Brain pericyte (primary cell): Measurements from ENCODE around the gene TREM1.
"Not testable (repeated sequence)": the region's sequence is repeated elsewhere in the genome, so short reads cannot be mapped to it uniquely, and the experiment has no call there.

Experiments used
- DNase-seq: peaks from one replicate; pipeline ENCODE4 v3.0.0-alpha.2; 2012; ENCODE audit warnings: low read depth, low spot score

Gene TREM1

GRCh38 chr6:41258196-41258493 lies 28.3 kb downstream of the TREM1 start:
- no peak for DNase-seq

- DNase-seq: peak; percentile 4
Observed at GRCh38 chr6:41257369-41258195, 28.9 kb downstream of the TREM1 start.

GRCh38 chr6:41256383-41256782 lies 30.1 kb downstream of the TREM1 start:
- no peak for DNase-seq

DNA sequence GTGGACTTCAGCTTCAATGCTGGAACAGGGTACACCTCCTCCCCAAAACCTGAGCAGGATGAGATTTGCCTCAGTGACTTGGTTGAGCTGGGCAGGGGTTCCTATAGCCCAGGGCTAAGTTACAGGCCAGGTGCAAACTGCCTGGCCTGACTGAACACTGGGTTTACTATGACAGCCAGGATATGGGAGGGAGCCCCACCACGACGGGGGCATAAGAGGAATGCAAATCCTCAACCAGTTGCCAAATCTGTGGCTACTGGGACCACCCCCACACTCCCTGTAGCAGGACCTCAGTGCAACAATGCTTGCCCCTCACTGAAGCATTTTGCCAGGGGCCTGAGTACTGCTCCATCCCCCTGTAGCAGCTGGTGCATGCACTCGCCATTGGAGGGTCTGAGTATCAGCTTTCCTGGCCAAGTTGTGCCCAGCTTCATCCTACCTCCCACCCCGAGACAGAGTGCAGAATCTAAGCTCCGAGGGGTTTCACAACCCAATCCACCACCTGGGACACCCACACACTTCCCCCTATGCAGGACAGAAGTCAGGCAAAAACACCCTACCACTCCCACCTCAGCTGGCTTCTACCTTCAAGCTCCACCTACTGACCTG lies 30.7 kb downstream of the TREM1 start:
- DNase-seq: no peak

- no peak for DNase-seq
Observed at GRCh38 chr6:41255110-41255509, 31.4 kb downstream of the TREM1 start.

DNA sequence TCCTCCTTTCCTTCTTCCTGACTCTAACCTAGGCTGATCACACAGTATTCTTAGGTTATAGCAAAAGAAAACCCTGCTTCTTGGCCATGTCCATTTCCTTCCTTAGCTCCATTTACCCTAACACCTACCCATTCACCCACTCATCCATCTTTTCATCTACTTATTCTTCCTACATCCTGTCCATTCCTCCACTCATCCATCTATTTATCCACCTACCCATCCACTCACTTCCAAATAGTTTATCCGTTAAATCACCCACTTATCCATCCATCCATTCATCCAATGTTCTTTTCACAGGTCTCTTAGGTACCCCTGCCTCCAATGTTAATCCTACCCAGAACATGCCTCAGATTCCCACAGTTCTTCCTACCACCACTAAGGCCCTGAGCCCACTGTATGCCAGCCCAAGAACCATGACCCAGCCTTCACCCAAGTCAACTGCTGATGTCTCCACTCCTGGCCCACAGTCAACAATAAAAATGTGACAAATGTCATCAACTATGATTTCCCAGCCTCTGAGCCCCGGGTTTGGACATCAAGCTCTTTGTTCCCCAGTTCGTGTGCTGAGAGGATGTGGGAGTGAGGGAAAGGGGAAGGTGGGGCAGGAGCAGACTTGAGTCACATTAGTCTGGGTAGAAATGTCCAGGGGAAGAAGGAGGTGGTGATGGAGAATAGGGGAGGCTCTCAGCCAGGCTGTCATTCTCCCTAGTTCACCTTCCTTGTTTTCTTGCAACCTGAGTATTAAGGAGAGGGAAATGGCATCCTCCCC lies 33.9 kb downstream of the TREM1 start:
- no peak for DNase-seq

DNA sequence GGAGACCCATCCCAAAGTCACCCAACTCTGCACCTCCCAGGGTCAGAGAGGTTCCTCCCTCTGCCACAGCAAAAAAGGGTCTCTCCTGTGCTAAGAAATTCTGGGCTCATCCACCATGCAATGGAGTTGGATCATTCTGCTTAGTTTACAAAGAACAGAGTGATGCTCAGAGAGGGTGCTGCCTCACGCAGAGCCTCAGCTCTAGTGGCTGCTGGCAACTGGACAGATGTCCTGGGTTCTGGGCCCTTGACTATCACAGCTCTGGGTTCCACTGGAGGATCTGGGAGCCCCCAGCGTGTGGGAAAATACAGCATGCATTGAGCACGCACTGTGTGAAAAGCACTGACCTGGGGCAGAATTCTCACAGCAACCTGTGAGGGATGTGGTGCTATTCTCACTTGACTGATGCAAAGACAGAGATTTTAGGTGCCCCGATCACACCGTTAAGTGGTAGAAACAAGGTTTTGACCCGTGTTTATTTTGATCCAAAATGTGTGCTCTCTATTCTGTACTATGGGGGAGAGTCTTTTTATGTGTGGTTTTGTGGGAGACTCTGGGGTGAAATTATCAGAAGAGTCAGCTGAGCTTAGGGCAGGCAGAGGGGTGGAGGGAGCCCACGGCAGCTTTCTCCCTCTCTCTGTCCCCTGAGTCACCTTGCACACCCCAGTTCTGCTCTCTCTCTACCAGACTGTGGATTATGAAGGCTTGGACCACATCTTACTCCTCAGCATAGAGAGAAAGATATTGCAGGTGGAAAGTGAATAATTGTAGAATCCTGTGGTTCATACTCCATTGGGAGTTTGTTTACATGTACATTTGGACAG lies 38.4 kb downstream of the TREM1 start:
- no peak for DNase-seq

DNA sequence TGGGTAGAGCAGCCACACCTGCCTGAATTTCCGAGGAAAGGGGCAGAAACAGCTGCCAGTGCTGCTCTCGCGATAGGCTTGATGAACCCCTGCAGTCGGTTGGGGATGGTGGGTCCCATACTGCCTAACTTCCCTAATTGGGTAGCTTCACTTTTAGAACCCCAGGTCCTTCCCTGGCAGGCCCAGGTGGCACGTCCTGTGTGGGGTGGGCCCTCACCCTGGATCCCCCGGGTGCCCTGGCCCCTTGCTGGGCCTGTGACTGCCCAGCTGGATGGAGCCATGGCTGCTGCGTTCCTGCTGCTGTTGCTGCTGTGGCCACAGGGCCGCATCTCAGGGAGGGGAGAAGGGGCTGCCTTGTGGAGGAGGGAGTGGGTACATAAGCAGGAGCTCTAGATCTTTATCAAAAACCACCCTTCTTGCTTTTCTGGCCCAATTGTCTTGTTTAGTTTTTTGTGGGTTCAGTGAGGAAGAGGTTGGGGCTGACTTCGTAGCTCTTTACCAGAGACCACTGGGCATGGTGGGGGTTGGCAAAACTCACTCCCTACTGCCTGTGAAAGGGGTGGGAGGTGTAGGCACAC lies 39.1 kb downstream of the TREM1 start:
- DNase-seq: no peak

- not testable (repeated sequence) for DNase-seq
Observed at GRCh38 chr6:41246529-41246928, 40.0 kb downstream of the TREM1 start.

GRCh38 chr6:41239467-41240159 lies 46.9 kb downstream of the TREM1 start:
- DNase-seq: no peak

GRCh38 chr6:41237128-41237527 lies 49.4 kb downstream of the TREM1 start:
- DNase-seq: no peak

- no peak for DNase-seq
Observed at GRCh38 chr6:41236276-41236675, 50.2 kb downstream of the TREM1 start.

DNA sequence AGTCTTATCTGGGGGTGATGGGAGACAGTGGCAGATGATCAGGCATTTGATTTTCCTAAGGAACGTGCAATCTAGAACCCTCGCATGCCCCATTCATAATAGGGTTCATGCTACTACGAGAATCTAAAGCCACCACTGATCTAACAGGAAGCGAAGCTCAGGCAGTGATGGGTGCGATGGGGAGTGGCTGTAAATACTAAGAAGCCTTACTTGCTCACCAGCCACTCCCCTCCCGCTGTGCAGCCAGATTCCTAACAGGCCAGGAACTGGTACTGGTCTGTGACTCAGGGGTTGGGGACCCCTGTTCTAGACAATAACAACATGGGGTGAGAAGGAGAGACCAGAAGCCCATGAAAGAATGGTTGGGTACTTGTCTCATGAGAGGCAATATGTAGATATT lies 53.8 kb downstream of the TREM1 start:
- no peak for DNase-seq

- DNase-seq: no peak
Observed at GRCh38 chr6:41231246-41231645, 55.2 kb downstream of the TREM1 start.

- no peak for DNase-seq
Observed at GRCh38 chr6:41229721-41230120, 56.8 kb downstream of the TREM1 start.

DNA sequence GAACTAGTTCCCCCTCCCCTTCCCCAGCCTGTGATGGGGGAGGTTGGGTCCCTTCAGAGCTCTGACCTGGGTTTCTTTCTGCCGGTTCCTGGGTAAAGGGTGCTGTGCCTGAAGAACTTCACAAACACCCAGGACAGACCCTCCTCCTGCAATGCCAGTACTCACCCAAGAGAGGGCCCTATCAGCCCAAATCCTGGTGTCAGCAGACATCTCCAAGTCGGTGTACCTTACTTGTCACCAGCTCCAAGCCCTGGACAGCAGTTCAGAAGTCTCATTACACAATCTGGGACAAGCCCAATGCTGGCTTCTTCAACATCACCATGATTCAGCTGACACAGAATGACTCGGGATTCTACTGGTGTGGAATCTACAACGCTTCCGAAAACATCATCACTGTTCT lies 57.9 kb downstream of the TREM1 start:
- DNase-seq: no peak

DNA sequence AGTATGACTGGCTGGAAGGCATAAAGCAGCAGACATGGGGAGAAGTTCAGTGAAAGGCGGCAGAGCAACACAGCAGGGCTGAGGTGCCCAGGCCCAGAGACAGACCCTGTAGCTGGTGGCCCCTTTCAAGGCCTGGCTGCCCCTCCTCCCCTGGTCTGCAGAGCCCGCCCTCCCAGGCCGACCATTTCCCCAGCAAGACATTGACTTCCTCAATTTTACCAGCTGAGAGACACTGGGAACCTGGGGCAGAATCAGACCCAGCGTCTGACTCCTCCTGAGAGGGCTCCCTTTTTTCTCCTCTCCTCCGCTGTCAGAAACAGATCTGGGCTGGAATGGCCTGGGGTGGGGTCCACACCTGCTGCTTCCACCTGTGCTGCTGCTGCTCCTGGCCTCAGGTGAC lies 58.4 kb downstream of the TREM1 start, which contains the start of gene TREML4:
Gene TREML4 (plus strand): TSS at position 254 of the 400 bp plus-strand sequence. CDS start 79 bp downstream, at position 333.
- no peak for DNase-seq

DNA sequence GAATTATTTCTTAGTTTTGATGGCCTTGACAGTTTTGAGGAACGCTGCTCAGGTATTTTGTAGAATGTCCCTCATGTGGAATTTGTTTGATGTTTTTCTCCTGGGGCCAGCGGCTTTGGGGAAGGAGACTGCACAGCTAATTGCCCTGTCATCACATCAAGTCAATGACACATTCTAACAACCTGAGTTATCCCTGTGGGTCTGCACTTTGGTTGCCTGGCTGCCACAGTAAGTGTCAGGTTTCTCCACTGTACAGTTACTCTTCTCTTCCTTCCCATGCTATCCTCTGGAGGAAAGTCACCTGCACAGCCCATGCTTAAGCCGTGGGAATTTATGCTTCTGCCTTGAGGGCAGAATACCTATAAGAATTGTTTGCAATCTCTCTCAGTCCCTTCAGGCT lies 59.7 kb downstream of the TREM1 start:
- no peak for DNase-seq

DNA sequence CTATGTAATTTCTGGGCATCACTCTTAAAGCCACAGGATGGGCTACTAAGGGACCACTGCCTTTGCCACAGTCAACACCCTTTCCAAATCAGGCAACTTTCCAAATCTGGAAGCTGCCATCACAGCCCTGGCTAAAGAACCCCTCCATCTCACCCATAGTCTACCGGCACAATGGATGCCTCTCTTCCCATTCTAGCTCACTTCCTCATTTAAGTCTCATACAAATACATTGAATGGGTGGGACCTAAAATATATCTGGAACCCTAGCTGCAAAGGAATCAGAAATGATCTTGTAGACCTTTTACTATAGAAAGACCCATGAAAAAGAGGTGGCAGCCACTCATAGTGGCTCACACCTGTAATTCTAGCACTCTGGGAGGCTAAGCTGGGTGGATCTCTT lies 61.7 kb downstream of the TREM1 start:
- DNase-seq: no peak
